BJ (cell line): Measurements from ENCODE around the gene DYNAP. TPM values are rescaled to one million over a fixed set of nuclear protein-coding genes. Genes with fewer than 3 reads are reported as not detected.
A peak's percentile ranks its signal among the peaks of the same experiment; 100 is the strongest.

ENCODE experiments used
- CTCF ChIA-PET: fragments of 350-600 bp; formaldehyde crosslinking; extraction: SDS; loops from one replicate; lab custom pipeline; 2021; ENCODE audit warnings: antibody characterized with exemption, inconsistent platforms; lab: Yijun Ruan, JAX
- POLR2A ChIA-PET: fragments of 300-600 bp; sonication (Branson Sonifier 250); formaldehyde crosslinking; extraction: SDS; loops from one replicate; lab custom pipeline; 2021; ENCODE audit warnings: antibody characterized with exemption; lab: Charles Lee
- DNase-seq: peaks from one replicate; pipeline ENCODE4 v3.0.0-alpha.2; 2011; ENCODE audit warnings: low read depth
- H3K27me3 ChIP-seq: 2 replicates; pipeline ENCODE4 v1.6.0; 2011; ENCODE audit warnings: low read length; ENCODE audit not compliant: control insufficient read depth, insufficient read depth
- H3K36me3 ChIP-seq: 2 replicates; pipeline ENCODE4 v1.5.1; 2011; ENCODE audit warnings: low read length; ENCODE audit not compliant: control insufficient read depth, insufficient read depth
- H3K4me3 ChIP-seq: 2 replicates; pipeline ENCODE4 v1.5.1; 2011; ENCODE audit warnings: low read depth, mild to moderate bottlenecking, control low read depth, low read length
- polyA plus RNA-seq: library from polyadenylated mRNA; depleted of rRNA; stranded (reverse); fragments of >200 nt; gene quantifications from 2 replicates; pipeline ENCODE4 v1.2.3, GENCODE V29; 2011
- TF ChIP-seq, protein P1 (sequence below): IDR thresholded peaks from 2 replicates; pipeline ENCODE4 v1.5.1; 2011; ENCODE audit warnings: low read depth, mild to moderate bottlenecking, control low read depth, inconsistent platforms, low read length, moderate library complexity; ENCODE audit not compliant: insufficient read depth

Gene DYNAP
- polyA plus RNA-seq, 1 experiment = not detected

DNA sequence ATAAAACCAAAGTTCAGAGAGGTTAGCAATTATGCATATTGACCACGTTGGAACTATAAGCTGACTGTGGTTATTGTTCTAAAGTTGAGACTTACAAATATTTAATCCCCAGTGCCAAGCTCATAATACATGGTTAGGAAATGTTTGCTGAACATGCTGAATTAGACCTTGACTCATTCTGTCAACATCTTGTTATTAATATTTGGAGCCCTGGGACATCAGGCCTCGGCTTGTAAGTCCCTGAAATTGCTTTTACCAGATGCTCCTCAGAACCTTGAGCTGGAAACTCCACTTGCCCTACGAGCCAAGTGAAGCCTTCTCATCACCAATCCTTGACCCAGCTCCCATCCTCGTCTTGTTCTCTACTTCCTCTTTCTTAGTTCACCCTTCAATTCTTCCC lies 21.2 kb downstream of the DYNAP start:
- Histone ChIP-seq H3K4me3 (no peak overlapping the region), H3K36me3 (no peaks in the 10 kb centered on the region), H3K27me3 (no peaks in the 10 kb centered on the region)
- TF ChIP-seq, protein P1, sequence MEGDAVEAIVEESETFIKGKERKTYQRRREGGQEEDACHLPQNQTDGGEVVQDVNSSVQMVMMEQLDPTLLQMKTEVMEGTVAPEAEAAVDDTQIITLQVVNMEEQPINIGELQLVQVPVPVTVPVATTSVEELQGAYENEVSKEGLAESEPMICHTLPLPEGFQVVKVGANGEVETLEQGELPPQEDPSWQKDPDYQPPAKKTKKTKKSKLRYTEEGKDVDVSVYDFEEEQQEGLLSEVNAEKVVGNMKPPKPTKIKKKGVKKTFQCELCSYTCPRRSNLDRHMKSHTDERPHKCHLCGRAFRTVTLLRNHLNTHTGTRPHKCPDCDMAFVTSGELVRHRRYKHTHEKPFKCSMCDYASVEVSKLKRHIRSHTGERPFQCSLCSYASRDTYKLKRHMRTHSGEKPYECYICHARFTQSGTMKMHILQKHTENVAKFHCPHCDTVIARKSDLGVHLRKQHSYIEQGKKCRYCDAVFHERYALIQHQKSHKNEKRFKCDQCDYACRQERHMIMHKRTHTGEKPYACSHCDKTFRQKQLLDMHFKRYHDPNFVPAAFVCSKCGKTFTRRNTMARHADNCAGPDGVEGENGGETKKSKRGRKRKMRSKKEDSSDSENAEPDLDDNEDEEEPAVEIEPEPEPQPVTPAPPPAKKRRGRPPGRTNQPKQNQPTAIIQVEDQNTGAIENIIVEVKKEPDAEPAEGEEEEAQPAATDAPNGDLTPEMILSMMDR = no peak
- ChIA-PET POLR2A (no interaction called here), CTCF (interaction anchor here (0.7 to 1.3 kb wide), 2 partner anchors 9 to 15 kb away, joined by 3 read pairs; no protein-coding TSS in a partner anchor)
- DNase-seq = no peak

DNA sequence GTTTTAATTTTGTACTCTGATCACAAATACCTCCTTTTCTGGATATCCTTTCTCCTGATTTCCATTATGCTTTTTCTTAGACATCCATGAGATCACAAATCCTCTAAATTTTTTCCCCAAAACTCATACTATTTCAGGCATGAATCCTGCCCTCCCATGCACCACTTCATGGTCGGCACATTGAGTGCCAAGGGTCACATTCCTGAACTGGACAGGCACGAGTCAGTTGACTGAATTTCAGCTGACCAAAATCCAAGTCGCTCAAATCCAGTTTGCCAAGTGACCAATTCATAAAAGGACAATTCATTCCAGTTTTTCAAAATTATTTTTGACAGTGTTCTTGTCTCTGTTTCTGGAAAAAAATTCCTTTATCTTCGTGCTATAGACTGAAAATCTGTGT lies 22.1 kb downstream of the DYNAP start:
- TF ChIP-seq, protein P1 = no peak
- no peak for DNase-seq
- no peak overlapping the region for H3K4me3 ChIP-seq
- no peaks in the 10 kb centered on the region for H3K27me3 ChIP-seq
- H3K36me3 ChIP-seq = no peaks in the 10 kb centered on the region
- ChIA-PET POLR2A (no interaction called here), CTCF (no interaction called here)

DNA sequence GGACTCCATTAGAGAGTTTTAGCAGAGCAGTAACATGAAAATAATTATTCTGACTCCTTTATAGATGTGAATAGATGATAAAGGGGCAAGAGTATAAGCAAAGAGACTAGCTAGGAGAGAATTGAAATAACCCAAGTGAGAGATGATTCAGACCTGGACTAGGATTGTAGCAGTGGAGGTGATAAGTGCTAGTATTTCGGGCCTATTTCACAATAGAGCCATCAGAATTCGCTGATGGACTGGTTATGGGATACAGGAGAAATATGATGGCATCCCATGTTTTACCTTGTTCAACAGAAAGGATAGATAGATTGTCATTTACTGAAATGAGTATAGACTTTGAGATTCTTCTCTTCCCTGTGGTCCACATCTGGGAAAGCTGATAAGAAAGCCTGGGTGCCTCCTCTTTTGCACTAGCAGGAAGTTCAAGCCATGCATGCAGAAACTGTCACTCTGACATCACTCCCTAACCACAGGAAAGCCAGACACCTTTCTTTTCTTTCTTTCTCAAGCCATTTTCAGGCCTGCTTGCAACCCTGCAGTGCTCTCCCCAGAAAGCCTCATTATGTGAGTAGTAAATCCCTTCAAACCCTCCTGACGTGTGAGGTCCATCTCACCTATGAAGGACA lies 25.3 kb downstream of the DYNAP start:
- CTCF ChIA-PET = no interaction called here
- no peak for DNase-seq
- TF ChIP-seq, protein P1 = no peak
- H3K27me3 ChIP-seq = no peaks in the 10 kb centered on the region
- H3K4me3 ChIP-seq = no peak overlapping the region
- POLR2A ChIA-PET = no interaction called here
- H3K36me3 ChIP-seq = no peaks in the 10 kb centered on the region

DNA sequence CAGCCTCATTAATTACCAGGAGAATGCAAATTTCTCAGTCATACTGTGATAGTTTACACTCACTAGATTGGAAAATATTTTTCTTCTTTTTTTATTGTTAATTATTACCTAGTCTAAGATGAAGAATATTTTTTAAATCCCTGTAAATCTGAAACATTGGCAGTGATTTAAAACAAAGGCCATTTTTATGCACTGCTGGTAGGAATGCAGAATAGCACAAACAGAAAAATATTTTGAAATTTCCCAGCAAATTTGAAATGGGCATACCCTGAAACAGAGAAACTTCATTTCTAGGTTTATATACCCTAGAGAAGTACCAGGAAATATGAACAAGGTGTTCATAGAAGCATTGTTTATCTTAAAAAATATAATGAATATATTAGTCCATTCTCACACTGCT lies 31.0 kb downstream of the DYNAP start:
- H3K4me3 ChIP-seq = no peak overlapping the region
- no peaks in the 10 kb centered on the region for H3K36me3 ChIP-seq
- TF ChIP-seq, protein P1 = peak; percentile 21; the same call in 1 of the 2 replicates
- ChIA-PET CTCF (interaction anchor here (0.6 to 1.2 kb wide), 2 partner anchors 10 to 1069 kb away, joined by 3 read pairs; no protein-coding TSS in a partner anchor), POLR2A (no interaction called here)
- no peak for DNase-seq
- no peaks in the 10 kb centered on the region for H3K27me3 ChIP-seq

DNA sequence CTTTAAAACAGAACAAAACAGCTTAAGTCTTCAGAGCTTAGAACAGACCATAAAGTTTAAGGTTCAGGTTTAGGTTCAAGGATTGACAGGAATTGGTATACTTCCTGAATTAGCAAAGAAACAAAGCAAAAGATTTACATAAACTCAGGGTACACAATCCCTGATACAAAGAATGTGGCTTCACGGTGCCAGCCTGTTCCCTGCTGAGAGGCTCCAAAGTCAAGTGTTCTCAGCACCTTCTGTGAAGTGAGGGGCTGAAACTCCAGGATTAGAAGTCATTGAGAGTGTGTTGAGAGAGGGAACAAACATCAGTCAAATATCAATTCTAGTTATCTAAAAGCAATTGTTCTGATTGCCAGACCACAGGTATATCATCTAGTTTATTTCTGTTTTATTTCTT lies 35.7 kb downstream of the DYNAP start:
- Histone ChIP-seq H3K4me3 (no peak overlapping the region), H3K27me3 (no peaks in the 10 kb centered on the region), H3K36me3 (no peaks in the 10 kb centered on the region)
- TF ChIP-seq, protein P1 = no peak
- ChIA-PET CTCF (interaction anchor here (1.1 to 1.5 kb wide), 2 partner anchors 15 to 69 kb away, joined by 3 read pairs; no protein-coding TSS in a partner anchor), POLR2A (no interaction called here)
- no peak for DNase-seq
